Mucosa of descending colon (tissue), 3 donors: ENCODE results near the gene DGLUCY. TPM values are rescaled to one million over a fixed set of nuclear protein-coding genes. Genes with fewer than 3 reads are reported as not detected.

ENCODE experiments used
- ATAC-seq: fragments of 200-7000 bp; cut with Tn5 transposase; one replicate; pipeline ENCODE4 v1.9.1; 2020; ENCODE audit warnings: mild to moderate bottlenecking, moderate library complexity
- DNase-seq, 3 donors: peaks; one replicate each; pipeline ENCODE4 v3.0.0-alpha.2; 2020
- H3K36me3 ChIP-seq: fragments of 200-600 bp; one replicate; pipeline ENCODE4 v1.8.0; 2021; ENCODE audit warnings: low read depth, mild to moderate bottlenecking
- H3K4me1 ChIP-seq: fragments of 200-600 bp; one replicate; pipeline ENCODE4 v1.8.0; 2021; ENCODE audit warnings: low read depth, mild to moderate bottlenecking
- H3K4me3 ChIP-seq: fragments of 200-600 bp; one replicate; pipeline ENCODE4 v1.8.0; 2021; ENCODE audit warnings: mild to moderate bottlenecking
- H3K9me3 ChIP-seq: fragments of 200-600 bp; one replicate; pipeline ENCODE4 v1.8.0; 2021; ENCODE audit warnings: mild to moderate bottlenecking
- CTCF ChIP-seq: fragments of 200-600 bp; IDR thresholded peaks from one replicate; pipeline ENCODE4 v1.8.0; 2022; ENCODE audit warnings: antibody characterized with exemption, mild to moderate bottlenecking
- intact Hi-C, 2 donors: fragments of 100-400 bp; cut with DNase I in 1 of 2; cut with micrococcal nuclease in 1 of 2; formaldehyde crosslinking; loops; one replicate each; pipeline versions ENCODE4 v1.11.0 to v1.11.1; 2022; cut with DNase I, micrococcal nuclease
- total RNA-seq, 3 donors: library from RNA; stranded (reverse); fragmentation: NEBNext Ultra II Directional in 2 of 3; extraction: Animal tissue kit (Norgen Biotek cat#: 25700) in 2 of 3; gene quantifications; one replicate each; pipeline versions ENCODE4 v1.2.1 to v1.2.4, GENCODE V29; 2021 to 2023
- donor health status: DM: no; HTN: no; CAD: no; lungs with moderate emphysema.
- donor health status: DM: no; HTN: no; CAD: no.
- donor health status: DM: no; HTN: yes; CAD: no.

The DGLUCY gene
- total RNA-seq, 3 donors from 2014 or later: 94.0 to 149 (median 114) TPM

GRCh38 chr14:91272341-91273272 lies 158.7 kb downstream of the DGLUCY start:
- Histone ChIP-seq H3K4me1 (peaks cover 6% of the 10 kb centered on the region), H3K4me3 (no peak overlapping the region), H3K9me3 (no peaks in the 10 kb centered on the region), H3K36me3 (peaks cover 4% of the 10 kb centered on the region)
- no peak for TF ChIP-seq CTCF
- intact Hi-C loops: no loop called here
- ATAC-seq: no peak
- DNase-seq: no peak

- Histone ChIP-seq H3K4me3 (no peak overlapping the region), H3K36me3 (peaks cover 4% of the 10 kb centered on the region), H3K4me1 (peaks cover 6% of the 10 kb centered on the region), H3K9me3 (no peaks in the 10 kb centered on the region)
- no peak for TF ChIP-seq CTCF
- DNase-seq (no peak), ATAC-seq (no peak)
- intact Hi-C loops: no loop called here
Observed at GRCh38 chr14:91273273-91273884, 159.5 kb downstream of the DGLUCY start.

GRCh38 chr14:91273885-91274273 lies 160.0 kb downstream of the DGLUCY start:
- Histone ChIP-seq H3K9me3 (no peaks in the 10 kb centered on the region), H3K4me1 (peaks cover 6% of the 10 kb centered on the region), H3K4me3 (no peak overlapping the region), H3K36me3 (peaks cover 4% of the 10 kb centered on the region)
- no peak for TF ChIP-seq CTCF
- ATAC-seq (no peak), DNase-seq (no peak)
- intact Hi-C loops: no loop called here

- intact Hi-C loops: no loop called here
- peaks cover 4% of the 10 kb centered on the region for H3K36me3 ChIP-seq
Observed at GRCh38 chr14:91274796-91275195, 160.9 kb downstream of the DGLUCY start.

More at GRCh38 chr14:91274796-91275195, 160.9 kb downstream of the DGLUCY start:
- Histone ChIP-seq H3K9me3 (no peaks in the 10 kb centered on the region), H3K4me3 (no peak overlapping the region), H3K4me1 (no peaks in the 10 kb centered on the region)
- DNase-seq (no peak), ATAC-seq (no peak)
- no peak for TF ChIP-seq CTCF

Other genes starting within 250 kb of the DGLUCY start
- 10 to 100 TPM; 25.0 to 41.5 (median 27.2) TPM for gene RPS6KA5, start 53.4 kb upstream of the DGLUCY start, total RNA-seq
- 1 to 10 TPM; 1.4 to 2.4 (median 2.3) TPM for gene GPR68, start 130.6 kb downstream of the DGLUCY start, total RNA-seq